ENCODE results near the gene FEM1C. TPM values are rescaled to one million over a fixed set of nuclear protein-coding genes. Genes with fewer than 3 reads are reported as not detected.

The FEM1C gene
- total and polyA plus RNA-seq, 3 experiments from 2014 or later, result 2.9 to 14.7 (median 14.1) TPM

GRCh38 chr5:115494570-115495289 lies 49.8 kb downstream of the FEM1C start:
- Mint-ChIP-seq H3K27me3 (peaks cover 3 to 33% of the 10 kb centered on the region in 2 donors), H3K4me3 (no peak overlapping the region)
- CTCF ChIA-PET, result no interaction called here

GRCh38 chr5:115490596-115490995 lies 54.0 kb downstream of the FEM1C start:
- no peak for DNase-seq
- Histone ChIP-seq H3K27me3 (ENCODE audit: insufficient read depth, low read length, poor library complexity, severe bottlenecking) (no peaks in the 10 kb centered on the region), H3K27ac (ENCODE audit: low read depth, low read length) (no peak overlapping the region), H3K4me3 (ENCODE audit: low read length) (no peak overlapping the region), H3K9me3 (ENCODE audit: low read length) (no peaks in the 10 kb centered on the region), H3K4me1 (ENCODE audit: insufficient read depth, low read length) (no peaks in the 10 kb centered on the region), H3K36me3 (ENCODE audit: insufficient read depth, low read length) (no peaks in the 10 kb centered on the region)
- peaks cover 0 to 5% (median 0%) of the 10 kb centered on the region in 3 donors for H3K4me1 Mint-ChIP-seq
- no peaks in the 10 kb centered on the region for H3K36me3 Mint-ChIP-seq
- no peaks in the 10 kb centered on the region for H3K9me3 Mint-ChIP-seq
- POLR2A ChIA-PET, result no interaction called here
- CTCF ChIA-PET, result no interaction called here
- H3K4me3 Mint-ChIP-seq, result no peak overlapping the region
- no peak overlapping the region for H3K27ac Mint-ChIP-seq
- H3K27me3 Mint-ChIP-seq, result peaks cover 3 to 25% of the 10 kb centered on the region in 2 donors

More at GRCh38 chr5:115494570-115495289, 49.8 kb downstream of the FEM1C start:
- H3K36me3 ChIP-seq (ENCODE audit: insufficient read depth, low read length), result no peaks in the 10 kb centered on the region
- H3K4me3 ChIP-seq (ENCODE audit: low read length), result no peak overlapping the region
- Mint-ChIP-seq H3K9me3 (no peaks in the 10 kb centered on the region), H3K36me3 (no peaks in the 10 kb centered on the region), H3K4me1 (peaks cover 0 to 5% (median 0%) of the 10 kb centered on the region in 3 donors), H3K27ac (no peak overlapping the region)
- no peaks in the 10 kb centered on the region for H3K27me3 ChIP-seq (ENCODE audit: insufficient read depth, low read length, poor library complexity, severe bottlenecking)
- no peak overlapping the region for H3K27ac ChIP-seq (ENCODE audit: low read depth, low read length)
- H3K9me3 ChIP-seq (ENCODE audit: low read length), result no peaks in the 10 kb centered on the region
- DNase-seq, result no peak
- POLR2A ChIA-PET, result no interaction called here
- no peaks in the 10 kb centered on the region for H3K4me1 ChIP-seq (ENCODE audit: insufficient read depth, low read length)

- DNase-seq, result no peak
- Histone ChIP-seq H3K36me3 (ENCODE audit: insufficient read depth, low read length) (no peaks in the 10 kb centered on the region), H3K27me3 (ENCODE audit: insufficient read depth, low read length, poor library complexity, severe bottlenecking) (no peaks in the 10 kb centered on the region), H3K4me3 (ENCODE audit: low read length) (no peak overlapping the region), H3K27ac (ENCODE audit: low read depth, low read length) (no peak overlapping the region), H3K9me3 (ENCODE audit: low read length) (no peaks in the 10 kb centered on the region), H3K4me1 (ENCODE audit: insufficient read depth, low read length) (no peaks in the 10 kb centered on the region)
- Mint-ChIP-seq H3K4me3 (no peak overlapping the region), H3K27me3 (peaks cover 3 to 20% of the 10 kb centered on the region in 2 donors), H3K36me3 (no peaks in the 10 kb centered on the region), H3K27ac (no peak overlapping the region), H3K4me1 (peaks cover 0 to 6% (median 0%) of the 10 kb centered on the region in 3 donors), H3K9me3 (no peaks in the 10 kb centered on the region)
- CTCF ChIA-PET, result no interaction called here
- POLR2A ChIA-PET, result no interaction called here
These were observed 54.8 kb downstream of the FEM1C start for GRCh38 chr5:115489733-115490132.

- Mint-ChIP-seq H3K27ac (no peak overlapping the region), H3K36me3 (no peaks in the 10 kb centered on the region), H3K4me1 (peaks cover 0 to 7% (median 0%) of the 10 kb centered on the region in 3 donors), H3K27me3 (peaks cover 4 to 8% of the 10 kb centered on the region in 2 donors), H3K9me3 (no peaks in the 10 kb centered on the region), H3K4me3 (no peak overlapping the region)
- Histone ChIP-seq H3K27ac (ENCODE audit: low read depth, low read length) (no peak overlapping the region), H3K4me3 (ENCODE audit: low read length) (no peak overlapping the region), H3K9me3 (ENCODE audit: low read length) (no peaks in the 10 kb centered on the region), H3K27me3 (ENCODE audit: insufficient read depth, low read length, poor library complexity, severe bottlenecking) (no peaks in the 10 kb centered on the region), H3K36me3 (ENCODE audit: insufficient read depth, low read length) (no peaks in the 10 kb centered on the region), H3K4me1 (ENCODE audit: insufficient read depth, low read length) (no peaks in the 10 kb centered on the region)
- ChIA-PET CTCF (no interaction called here), POLR2A (no interaction called here)
- no peak for DNase-seq
These were observed 56.8 kb downstream of the FEM1C start for GRCh38 chr5:115487756-115488155.

GRCh38 chr5:115487168-115487567 lies 57.4 kb downstream of the FEM1C start:
- H3K36me3 Mint-ChIP-seq, result no peaks in the 10 kb centered on the region
- Histone ChIP-seq H3K4me3 (ENCODE audit: low read length) (no peak overlapping the region), H3K36me3 (ENCODE audit: insufficient read depth, low read length) (no peaks in the 10 kb centered on the region), H3K27me3 (ENCODE audit: insufficient read depth, low read length, poor library complexity, severe bottlenecking) (no peaks in the 10 kb centered on the region), H3K9me3 (ENCODE audit: low read length) (no peaks in the 10 kb centered on the region), H3K4me1 (ENCODE audit: insufficient read depth, low read length) (no peaks in the 10 kb centered on the region), H3K27ac (ENCODE audit: low read depth, low read length) (no peak overlapping the region)
- no peak overlapping the region for H3K4me3 Mint-ChIP-seq
- POLR2A ChIA-PET, result no interaction called here
- H3K4me1 Mint-ChIP-seq, result peaks cover 0 to 7% (median 0%) of the 10 kb centered on the region in 3 donors
- no peak for DNase-seq
- CTCF ChIA-PET, result no interaction called here
- peaks cover 2 to 3% of the 10 kb centered on the region in 2 donors for H3K27me3 Mint-ChIP-seq
- no peak overlapping the region for H3K27ac Mint-ChIP-seq
- H3K9me3 Mint-ChIP-seq, result no peaks in the 10 kb centered on the region

- H3K4me1 Mint-ChIP-seq, result peaks cover 0 to 7% (median 0%) of the 10 kb centered on the region in 3 donors
- Histone ChIP-seq H3K27ac (ENCODE audit: low read depth, low read length) (no peak overlapping the region), H3K27me3 (ENCODE audit: insufficient read depth, low read length, poor library complexity, severe bottlenecking) (no peaks in the 10 kb centered on the region), H3K36me3 (ENCODE audit: insufficient read depth, low read length) (no peaks in the 10 kb centered on the region), H3K9me3 (ENCODE audit: low read length) (no peaks in the 10 kb centered on the region), H3K4me3 (ENCODE audit: low read length) (no peak overlapping the region), H3K4me1 (ENCODE audit: insufficient read depth, low read length) (no peaks in the 10 kb centered on the region)
- H3K4me3 Mint-ChIP-seq, result no peak overlapping the region
- POLR2A ChIA-PET, result no interaction called here
- CTCF ChIA-PET, result no interaction called here
- DNase-seq, result no peak
- no peaks in the 10 kb centered on the region for H3K9me3 Mint-ChIP-seq
- peaks cover 0 to 2% of the 10 kb centered on the region in 2 donors for H3K27me3 Mint-ChIP-seq
- H3K27ac Mint-ChIP-seq, result no peak overlapping the region
- H3K36me3 Mint-ChIP-seq, result no peaks in the 10 kb centered on the region
These were observed 57.8 kb downstream of the FEM1C start for GRCh38 chr5:115486728-115487127.

GRCh38 chr5:115484368-115484767 lies 60.2 kb downstream of the FEM1C start:
- no peaks in the 10 kb centered on the region for H3K36me3 Mint-ChIP-seq
- DNase-seq, result no peak
- ChIA-PET POLR2A (no interaction called here), CTCF (no interaction called here)
- no peaks in the 10 kb centered on the region for H3K27me3 ChIP-seq (ENCODE audit: insufficient read depth, low read length, poor library complexity, severe bottlenecking)
- H3K4me3 ChIP-seq (ENCODE audit: low read length), result no peak overlapping the region
- peak overlapping the region in 1 of 8 donors; percentile 12 for H3K27ac Mint-ChIP-seq
- peaks cover 0 to 7% (median 0%) of the 10 kb centered on the region in 3 donors for H3K4me1 Mint-ChIP-seq
- H3K27me3 Mint-ChIP-seq, result peaks cover 2 to 4% of the 10 kb centered on the region in 2 donors
- no peaks in the 10 kb centered on the region for H3K36me3 ChIP-seq (ENCODE audit: insufficient read depth, low read length)
- no peaks in the 10 kb centered on the region for H3K9me3 ChIP-seq (ENCODE audit: low read length)
- H3K9me3 Mint-ChIP-seq, result no peaks in the 10 kb centered on the region
- H3K4me1 ChIP-seq (ENCODE audit: insufficient read depth, low read length), result no peaks in the 10 kb centered on the region
- no peak overlapping the region for H3K27ac ChIP-seq (ENCODE audit: low read depth, low read length)
- no peak overlapping the region for H3K4me3 Mint-ChIP-seq

- Mint-ChIP-seq H3K27me3 (peaks cover 6 to 33% of the 10 kb centered on the region in 2 donors), H3K9me3 (peaks cover 0 to 2% (median 0%) of the 10 kb centered on the region in 5 donors)
These were observed 63.7 kb downstream of the FEM1C start for GRCh38 chr5:115480900-115481299.

More at GRCh38 chr5:115480900-115481299, 63.7 kb downstream of the FEM1C start:
- no peak for DNase-seq
- Mint-ChIP-seq H3K4me1 (peaks cover 0 to 7% (median 0%) of the 10 kb centered on the region in 3 donors), H3K36me3 (no peaks in the 10 kb centered on the region), H3K4me3 (no peak overlapping the region), H3K27ac (no peak overlapping the region)
- Histone ChIP-seq H3K9me3 (ENCODE audit: low read length) (no peaks in the 10 kb centered on the region), H3K36me3 (ENCODE audit: insufficient read depth, low read length) (no peaks in the 10 kb centered on the region), H3K4me3 (ENCODE audit: low read length) (no peak overlapping the region), H3K4me1 (ENCODE audit: insufficient read depth, low read length) (no peaks in the 10 kb centered on the region), H3K27ac (ENCODE audit: low read depth, low read length) (no peak overlapping the region), H3K27me3 (ENCODE audit: insufficient read depth, low read length, poor library complexity, severe bottlenecking) (no peaks in the 10 kb centered on the region)
- ChIA-PET POLR2A (no interaction called here), CTCF (no interaction called here)
